SIG-M5 treated with dmso at 0.1 percent for 504 hours (cell line): ENCODE results near the gene MYL6.
A peak's percentile ranks its signal among the peaks of the same experiment; 100 is the strongest.
"Not testable (repeated sequence)": the region's sequence is repeated elsewhere in the genome, so short reads cannot be mapped to it uniquely, and the experiment has no call there.

Experiments used
- DNase-seq: peaks from one replicate; lab custom pipeline; 2025; ENCODE audit not compliant: unreplicated experiment; lab: John Stamatoyannopoulos, UW

MYL6 gene

GRCh38 chr12:56189099-56189917 lies 31.1 kb downstream of the MYL6 start, which contains the start of gene SMARCC2:
Gene SMARCC2 (minus strand): TSS chr12:56189483. CDS start chr12:56189461, 22 bp downstream.
- peak; percentile 85 for DNase-seq

GRCh38 chr12:56189918-56190694 lies 31.9 kb downstream of the MYL6 start:
- DNase-seq = peak; percentile 69

- DNase-seq = no peak
Observed at GRCh38 chr12:56190695-56191155, 32.6 kb downstream of the MYL6 start.

GRCh38 chr12:56192582-56192981 lies 34.4 kb downstream of the MYL6 start:
- DNase-seq = no peak

- DNase-seq = peak; percentile 92
Observed at GRCh38 chr12:56193025-56193578, 34.9 kb downstream of the MYL6 start.

GRCh38 chr12:56196818-56197550 lies 38.8 kb downstream of the MYL6 start:
- DNase-seq = not testable (repeated sequence)

GRCh38 chr12:56197921-56198635 lies 39.9 kb downstream of the MYL6 start:
- no peak for DNase-seq

- DNase-seq = no peak
Observed at GRCh38 chr12:56198836-56199235, 40.7 kb downstream of the MYL6 start.

- DNase-seq = no peak
Observed at GRCh38 chr12:56202366-56202765, 44.2 kb downstream of the MYL6 start.

GRCh38 chr12:56202838-56203237 lies 44.7 kb downstream of the MYL6 start:
- no peak for DNase-seq

GRCh38 chr12:56204275-56204674 lies 46.1 kb downstream of the MYL6 start:
- DNase-seq = no peak

GRCh38 chr12:56205445-56205844 lies 47.3 kb downstream of the MYL6 start:
- DNase-seq = no peak

GRCh38 chr12:56206452-56207166 lies 48.5 kb downstream of the MYL6 start:
- DNase-seq = peak; percentile 48

- no peak for DNase-seq
Observed at GRCh38 chr12:56208006-56208405, 49.8 kb downstream of the MYL6 start.
